Natural killer cell (primary cell): Measurements from ENCODE around the gene PTN. TPM values are rescaled to one million over a fixed set of nuclear protein-coding genes. Genes with fewer than 3 reads are reported as not detected.

Experiments
- ATAC-seq, 3 donors: fragments of 150-1000 bp in 2 of 3; fragments of 200-7000 bp in 1 of 3; cut with Tn5 transposase; 1 replicate in 1 of 3; 2 replicates in 2 of 3; pipeline ENCODE4 v1.10.0; 2021; ENCODE audit warnings: mild to moderate bottlenecking in 2 of 3, moderate library complexity in 2 of 3
- DNase-seq, 2 donors: peaks; one replicate each; pipeline versions ENCODE4 v3.0.0 to v3.0.0-alpha.2; 2013 to 2021; ENCODE audit warnings: mixed read lengths in 1 of 2
- H3K27ac ChIP-seq: one replicate; pipeline ENCODE4 v1.5.1; 2013; ENCODE audit warnings: mild to moderate bottlenecking, low read length
- H3K27me3 ChIP-seq: one replicate; pipeline ENCODE4 v1.6.1; 2013; ENCODE audit warnings: low read length; ENCODE audit not compliant: control insufficient read depth, insufficient read depth
- H3K36me3 ChIP-seq: one replicate; pipeline ENCODE4 v1.6.1; 2013; ENCODE audit warnings: low read length; ENCODE audit not compliant: control insufficient read depth, insufficient read depth
- H3K4me1 ChIP-seq: one replicate; pipeline ENCODE4 v1.6.1; 2013; ENCODE audit warnings: low read length; ENCODE audit not compliant: control insufficient read depth, insufficient read depth
- H3K4me3 ChIP-seq: one replicate; pipeline ENCODE4 v1.5.1; 2013; ENCODE audit warnings: low read length
- H3K9me3 ChIP-seq: one replicate; pipeline ENCODE4 v1.6.1; 2013; ENCODE audit warnings: low read length; ENCODE audit not compliant: control insufficient read depth, insufficient read depth
- H3K27ac Mint-ChIP-seq, 2 donors: one replicate each; pipeline ENCODE4 v1.8.0; 2022; ENCODE audit warnings: mild to moderate bottlenecking in 2 of 2, mixed read lengths in 2 of 2, moderate library complexity in 1 of 2
- H3K27me3 Mint-ChIP-seq, 2 donors: one replicate each; pipeline ENCODE4 v1.8.0; 2022; ENCODE audit warnings: low read depth in 2 of 2, mixed read lengths in 2 of 2
- H3K36me3 Mint-ChIP-seq: one replicate; pipeline ENCODE4 v1.8.0; 2022; ENCODE audit warnings: mixed read lengths
- H3K4me1 Mint-ChIP-seq, 2 donors: one replicate each; pipeline ENCODE4 v1.8.0; 2022; ENCODE audit warnings: mixed read lengths in 2 of 2
- H3K4me3 Mint-ChIP-seq: one replicate; pipeline ENCODE4 v1.8.0; 2022; ENCODE audit warnings: mild to moderate bottlenecking, moderate library complexity, mixed read lengths
- H3K9me3 Mint-ChIP-seq, 2 donors: one replicate each; pipeline ENCODE4 v1.8.0; 2022; ENCODE audit warnings: mixed read lengths in 2 of 2
- WGBS: methylation state at CpG from one replicate; pipeline ENCODE4 v1.1.7; 2013; ENCODE audit warnings: missing lambda C conversion rate; ENCODE audit not compliant: insufficient coverage; 5-methylcytosine and 5-hydroxymethylcytosine counted together
- intact Hi-C: fragments of 100-400 bp; cut with micrococcal nuclease; formaldehyde crosslinking; loops from one replicate; pipeline ENCODE4 v1.14.2; 2022
- total RNA-seq, 4 donors: library from RNA; stranded (reverse); fragments of 120-200 nt in 1 of 4; gene quantifications; one replicate each; pipeline versions ENCODE4 v1.2.3 to v1.2.4, GENCODE V29; 2013 to 2022
- TF ChIP-seq, protein P1 (sequence below): fragments of 200-600 bp; IDR thresholded peaks from one replicate; pipeline ENCODE4 v1.8.0; 2022; ENCODE audit warnings: antibody characterized with exemption

Gene PTN
- total RNA-seq, 3 donors from 2014 or later (not counting 1 experiment from before 2014, with no cell fraction given): not detected

DNA sequence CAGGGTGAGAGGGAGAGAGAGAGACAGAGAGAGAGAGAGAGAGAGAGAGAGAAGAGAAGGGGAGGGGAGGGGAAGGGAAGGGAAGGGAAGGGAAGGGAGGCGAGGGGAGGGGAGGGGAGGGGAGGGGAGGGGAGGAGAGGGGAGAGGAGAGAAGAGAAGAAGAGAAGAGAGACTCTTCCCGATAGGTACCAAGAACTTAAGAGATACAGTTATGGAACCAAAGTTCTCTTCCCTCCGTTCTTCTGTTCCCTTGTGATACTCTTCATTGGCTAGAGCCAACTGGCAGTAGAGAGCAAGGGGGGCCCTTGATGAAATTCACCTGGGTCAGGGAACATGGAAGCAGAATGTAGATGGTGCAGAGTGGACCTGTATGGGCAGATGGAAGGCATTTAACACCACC lies 122.1 kb downstream of the PTN start:
- no peak overlapping the region for H3K27ac ChIP-seq
- Mint-ChIP-seq H3K27me3 (no peaks in the 10 kb centered on the region), H3K27ac (no peak overlapping the region), H3K36me3 (no peaks in the 10 kb centered on the region), H3K4me3 (no peak overlapping the region), H3K4me1 (no peaks in the 10 kb centered on the region), H3K9me3 (peaks cover 14% of the 10 kb centered on the region in 2 donors)
- ATAC-seq: no peak
- peaks cover 7% of the 10 kb centered on the region for H3K9me3 ChIP-seq
- no peaks in the 10 kb centered on the region for H3K4me1 ChIP-seq
- TF ChIP-seq, protein P1, sequence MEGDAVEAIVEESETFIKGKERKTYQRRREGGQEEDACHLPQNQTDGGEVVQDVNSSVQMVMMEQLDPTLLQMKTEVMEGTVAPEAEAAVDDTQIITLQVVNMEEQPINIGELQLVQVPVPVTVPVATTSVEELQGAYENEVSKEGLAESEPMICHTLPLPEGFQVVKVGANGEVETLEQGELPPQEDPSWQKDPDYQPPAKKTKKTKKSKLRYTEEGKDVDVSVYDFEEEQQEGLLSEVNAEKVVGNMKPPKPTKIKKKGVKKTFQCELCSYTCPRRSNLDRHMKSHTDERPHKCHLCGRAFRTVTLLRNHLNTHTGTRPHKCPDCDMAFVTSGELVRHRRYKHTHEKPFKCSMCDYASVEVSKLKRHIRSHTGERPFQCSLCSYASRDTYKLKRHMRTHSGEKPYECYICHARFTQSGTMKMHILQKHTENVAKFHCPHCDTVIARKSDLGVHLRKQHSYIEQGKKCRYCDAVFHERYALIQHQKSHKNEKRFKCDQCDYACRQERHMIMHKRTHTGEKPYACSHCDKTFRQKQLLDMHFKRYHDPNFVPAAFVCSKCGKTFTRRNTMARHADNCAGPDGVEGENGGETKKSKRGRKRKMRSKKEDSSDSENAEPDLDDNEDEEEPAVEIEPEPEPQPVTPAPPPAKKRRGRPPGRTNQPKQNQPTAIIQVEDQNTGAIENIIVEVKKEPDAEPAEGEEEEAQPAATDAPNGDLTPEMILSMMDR: no peak
- H3K4me3 ChIP-seq: no peak overlapping the region
- intact Hi-C loops: no loop called here
- no peak for DNase-seq
- no peaks in the 10 kb centered on the region for H3K36me3 ChIP-seq
- WGBS: 89% methylated on average over 2 of the region's 3 CpGs
- H3K27me3 ChIP-seq: no peaks in the 10 kb centered on the region

GRCh38 chr7:137213744-137214143 lies 129.8 kb downstream of the PTN start:
- intact Hi-C loops: no loop called here
- no peaks in the 10 kb centered on the region for H3K36me3 ChIP-seq
- H3K4me1 Mint-ChIP-seq: no peaks in the 10 kb centered on the region
- H3K27ac ChIP-seq: no peak overlapping the region
- WGBS: no CpG with 5 or more reads among the region's 2 CpGs
- H3K4me3 ChIP-seq: no peak overlapping the region
- no peaks in the 10 kb centered on the region for H3K4me1 ChIP-seq
- no peaks in the 10 kb centered on the region for H3K27me3 ChIP-seq
- no peak overlapping the region for H3K4me3 Mint-ChIP-seq
- no peak for ATAC-seq
- TF ChIP-seq, protein P1: no peak
- no peaks in the 10 kb centered on the region for H3K27me3 Mint-ChIP-seq
- H3K9me3 ChIP-seq: peaks cover 10% of the 10 kb centered on the region
- no peaks in the 10 kb centered on the region for H3K36me3 Mint-ChIP-seq
- H3K9me3 Mint-ChIP-seq: peaks cover 17 to 19% of the 10 kb centered on the region in 2 donors
- H3K27ac Mint-ChIP-seq: no peak overlapping the region
- no peak for DNase-seq

DNA sequence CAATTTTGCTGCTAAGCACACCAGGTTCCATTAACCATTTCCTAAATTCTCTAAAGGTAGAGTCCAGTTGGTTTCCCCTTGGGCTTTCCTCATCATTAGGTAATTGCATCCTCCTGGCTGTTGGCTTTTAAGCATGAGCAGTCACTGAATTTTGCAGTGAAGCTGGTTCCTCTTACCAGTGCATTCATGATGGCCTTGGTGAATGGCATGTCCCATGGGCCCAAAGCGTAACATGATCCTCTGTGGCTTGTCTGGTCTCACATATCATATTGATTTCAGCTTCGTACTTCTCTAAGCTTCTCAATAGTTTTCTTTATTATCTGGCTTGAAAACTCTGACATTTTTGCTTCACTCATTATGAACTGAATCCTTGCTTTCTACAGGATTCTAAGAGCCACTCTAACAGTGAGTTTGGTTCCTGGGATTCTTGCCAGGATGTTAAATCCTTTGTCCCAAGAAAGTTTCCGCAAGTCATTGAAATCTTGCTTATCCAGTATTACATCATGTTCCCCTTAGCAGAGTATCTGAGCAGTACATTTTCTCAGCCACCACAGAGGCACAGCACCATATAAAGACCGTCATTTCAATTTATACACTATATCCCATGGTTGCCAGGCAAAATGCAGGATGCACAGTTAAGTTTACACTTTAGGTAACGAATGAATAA lies 134.2 kb downstream of the PTN start:
- no peaks in the 10 kb centered on the region for H3K4me1 Mint-ChIP-seq
- TF ChIP-seq, protein P1: no peak
- H3K36me3 ChIP-seq: no peaks in the 10 kb centered on the region
- no peaks in the 10 kb centered on the region for H3K4me1 ChIP-seq
- no peak overlapping the region for H3K4me3 Mint-ChIP-seq
- H3K36me3 Mint-ChIP-seq: peaks cover 7% of the 10 kb centered on the region
- H3K27me3 ChIP-seq: no peaks in the 10 kb centered on the region
- ATAC-seq (no peak), DNase-seq (no peak)
- peaks cover 16% of the 10 kb centered on the region in 2 donors for H3K9me3 Mint-ChIP-seq
- H3K27ac Mint-ChIP-seq: no peak overlapping the region
- intact Hi-C loops: no loop called here
- no peak overlapping the region for H3K27ac ChIP-seq
- 92% methylated on average over 4 of the region's 5 CpGs for WGBS
- no peaks in the 10 kb centered on the region for H3K27me3 Mint-ChIP-seq
- H3K4me3 ChIP-seq: no peak overlapping the region
- H3K9me3 ChIP-seq: peaks cover 2% of the 10 kb centered on the region

- intact Hi-C loops: no loop called here
- H3K27ac ChIP-seq: no peak overlapping the region
- peaks cover 7% of the 10 kb centered on the region for H3K36me3 Mint-ChIP-seq
- no peak overlapping the region for H3K27ac Mint-ChIP-seq
- H3K9me3 ChIP-seq: peaks cover 2% of the 10 kb centered on the region
- H3K9me3 Mint-ChIP-seq: peaks cover 17 to 20% of the 10 kb centered on the region in 2 donors
- H3K4me1 ChIP-seq: no peaks in the 10 kb centered on the region
- no peaks in the 10 kb centered on the region for H3K4me1 Mint-ChIP-seq
- H3K27me3 ChIP-seq: no peaks in the 10 kb centered on the region
- TF ChIP-seq, protein P1: peak; percentile 29
- no peak overlapping the region for H3K4me3 ChIP-seq
- no peaks in the 10 kb centered on the region for H3K27me3 Mint-ChIP-seq
- H3K4me3 Mint-ChIP-seq: no peak overlapping the region
- H3K36me3 ChIP-seq: no peaks in the 10 kb centered on the region
- DNase-seq: no peak
- ATAC-seq: no peak
Observed at GRCh38 chr7:137206770-137207169, 136.8 kb downstream of the PTN start.
